ENCODE data around the gene U2SURP.

GRCh38 chr3:143035466-143036211 lies 34.3 kb downstream of the U2SURP start:
- TF ChIP-seq, protein P1, sequence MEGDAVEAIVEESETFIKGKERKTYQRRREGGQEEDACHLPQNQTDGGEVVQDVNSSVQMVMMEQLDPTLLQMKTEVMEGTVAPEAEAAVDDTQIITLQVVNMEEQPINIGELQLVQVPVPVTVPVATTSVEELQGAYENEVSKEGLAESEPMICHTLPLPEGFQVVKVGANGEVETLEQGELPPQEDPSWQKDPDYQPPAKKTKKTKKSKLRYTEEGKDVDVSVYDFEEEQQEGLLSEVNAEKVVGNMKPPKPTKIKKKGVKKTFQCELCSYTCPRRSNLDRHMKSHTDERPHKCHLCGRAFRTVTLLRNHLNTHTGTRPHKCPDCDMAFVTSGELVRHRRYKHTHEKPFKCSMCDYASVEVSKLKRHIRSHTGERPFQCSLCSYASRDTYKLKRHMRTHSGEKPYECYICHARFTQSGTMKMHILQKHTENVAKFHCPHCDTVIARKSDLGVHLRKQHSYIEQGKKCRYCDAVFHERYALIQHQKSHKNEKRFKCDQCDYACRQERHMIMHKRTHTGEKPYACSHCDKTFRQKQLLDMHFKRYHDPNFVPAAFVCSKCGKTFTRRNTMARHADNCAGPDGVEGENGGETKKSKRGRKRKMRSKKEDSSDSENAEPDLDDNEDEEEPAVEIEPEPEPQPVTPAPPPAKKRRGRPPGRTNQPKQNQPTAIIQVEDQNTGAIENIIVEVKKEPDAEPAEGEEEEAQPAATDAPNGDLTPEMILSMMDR (conservative IDR thresholded peaks at IDR 0.05 in 1 of 2, IDR thresholded peaks at IDR 0.05 in 1 of 2; ENCODE audit: low read depth in 1 of 2, low read length in 2 of 2): no peak
- no peak for TF ChIP-seq EZH2 (IDR thresholded peaks at IDR 0.05; ENCODE audit: low read length, missing control alignments)

Measured in fibroblast of lung (primary cell).